Gastroesophageal sphincter (tissue), 4 donors: ENCODE measurements around the gene EXOC4. TPM values are rescaled to one million over a fixed set of nuclear protein-coding genes. Genes with fewer than 3 reads are reported as not detected.

Experiments
- ATAC-seq: fragments of 150-250 bp; one replicate; pipeline ENCODE4 v1.9.1; 2016; ENCODE audit warnings: mild to moderate bottlenecking, moderate library complexity
- H3K27ac ChIP-seq, 4 donors: fragments of 200-600 bp; sonication (generic) in 3 of 4; 1 replicate in 3 of 4; 2 replicates in 1 of 4; pipeline ENCODE4 v1.5.1; 2016 to 2019
- H3K27me3 ChIP-seq: fragments of 200-600 bp; sonication (generic); one replicate; pipeline ENCODE4 v1.5.1; 2019
- H3K36me3 ChIP-seq, 2 donors: fragments of 200-600 bp; sonication (generic); one replicate each; pipeline ENCODE4 v1.5.1; 2019; ENCODE audit warnings: control low read depth in 1 of 2
- H3K4me1 ChIP-seq, 3 donors: fragments of 200-600 bp; sonication (generic); 1 replicate in 2 of 3; 2 replicates in 1 of 3; pipeline ENCODE4 v1.5.1; 2016 to 2019; ENCODE audit warnings: control low read depth in 2 of 3
- H3K4me3 ChIP-seq, 2 donors: fragments of 200-600 bp; sonication (generic); one replicate each; pipeline ENCODE4 v1.5.1; 2019; ENCODE audit warnings: mild to moderate bottlenecking in 1 of 2, moderate library complexity in 1 of 2
- H3K9me3 ChIP-seq, 3 donors: fragments of 200-600 bp; sonication (generic); one replicate each; pipeline ENCODE4 v1.5.1; 2017 to 2019; ENCODE audit warnings: control low read depth in 2 of 3
- EP300 ChIP-seq: sonication (generic); formaldehyde crosslinking; IDR thresholded peaks from one replicate; pipeline ENCODE4 v1.6.1; 2017; ENCODE audit warnings: antibody characterized with exemption, mild to moderate bottlenecking
- POLR2A ChIP-seq, 2 donors: fragments of 450-650 bp; IDR thresholded peaks; one replicate each; pipeline ENCODE4 v1.6.1; 2017; ENCODE audit warnings: antibody characterized with exemption in 2 of 2, mild to moderate bottlenecking in 2 of 2, moderate library complexity in 1 of 2
- POLR2AphosphoS5 ChIP-seq: sonication (generic); formaldehyde crosslinking; IDR thresholded peaks from one replicate; pipeline ENCODE4 v1.6.1; 2017; ENCODE audit warnings: antibody characterized with exemption
- WGBS, 2 donors: methylation state at CpG; one replicate each; pipeline ENCODE4 v1.1.5; 2018; ENCODE audit warnings: low coverage in 1 of 2; 5-methylcytosine and 5-hydroxymethylcytosine counted together
- total RNA-seq, 4 donors: library from RNA; depleted of rRNA; stranded (reverse); fragments of >200 nt; gene quantifications; one replicate each; pipeline ENCODE4 v1.1.0, GENCODE V29; 2016
- TF ChIP-seq, protein P1 (sequence below), 4 experiments: fragments of 200-600 bp in 2 of 4; fragments of 450-650 bp in 2 of 4; sonication (generic) in 1 of 4; IDR thresholded peaks; one replicate each; pipeline ENCODE4 v1.5.1; 2017 to 2019; ENCODE audit warnings: antibody characterized with exemption in 4 of 4, mild to moderate bottlenecking in 2 of 4, moderate library complexity in 2 of 4

Gene EXOC4
- total RNA-seq, 4 donors from 2014 or later: 46.3 to 85.8 (median 51.9) TPM

DNA sequence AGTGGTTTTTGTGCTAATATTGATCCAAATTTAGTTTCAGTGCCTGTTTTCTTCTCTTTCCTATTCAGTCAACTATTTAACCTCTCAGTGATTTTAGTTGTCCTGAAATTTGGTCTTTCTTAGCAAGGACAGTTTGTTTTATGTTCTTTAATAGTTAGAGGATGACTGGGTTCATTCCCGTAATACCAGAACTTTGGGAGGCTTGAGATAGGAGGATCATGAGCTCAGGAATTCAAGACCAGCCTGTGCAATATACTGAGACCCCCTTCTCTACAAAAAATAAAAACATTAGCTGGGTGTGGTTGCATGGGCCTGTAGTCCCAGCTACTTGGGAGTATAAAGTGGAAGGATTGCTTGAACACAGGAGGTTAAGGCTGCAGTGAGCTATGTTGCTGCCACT, 148.3 kb downstream of the EXOC4 start:
- TF ChIP-seq EP300: no peak
- TF ChIP-seq, protein P1, sequence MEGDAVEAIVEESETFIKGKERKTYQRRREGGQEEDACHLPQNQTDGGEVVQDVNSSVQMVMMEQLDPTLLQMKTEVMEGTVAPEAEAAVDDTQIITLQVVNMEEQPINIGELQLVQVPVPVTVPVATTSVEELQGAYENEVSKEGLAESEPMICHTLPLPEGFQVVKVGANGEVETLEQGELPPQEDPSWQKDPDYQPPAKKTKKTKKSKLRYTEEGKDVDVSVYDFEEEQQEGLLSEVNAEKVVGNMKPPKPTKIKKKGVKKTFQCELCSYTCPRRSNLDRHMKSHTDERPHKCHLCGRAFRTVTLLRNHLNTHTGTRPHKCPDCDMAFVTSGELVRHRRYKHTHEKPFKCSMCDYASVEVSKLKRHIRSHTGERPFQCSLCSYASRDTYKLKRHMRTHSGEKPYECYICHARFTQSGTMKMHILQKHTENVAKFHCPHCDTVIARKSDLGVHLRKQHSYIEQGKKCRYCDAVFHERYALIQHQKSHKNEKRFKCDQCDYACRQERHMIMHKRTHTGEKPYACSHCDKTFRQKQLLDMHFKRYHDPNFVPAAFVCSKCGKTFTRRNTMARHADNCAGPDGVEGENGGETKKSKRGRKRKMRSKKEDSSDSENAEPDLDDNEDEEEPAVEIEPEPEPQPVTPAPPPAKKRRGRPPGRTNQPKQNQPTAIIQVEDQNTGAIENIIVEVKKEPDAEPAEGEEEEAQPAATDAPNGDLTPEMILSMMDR (IDR thresholded peaks at IDR 0.05): no peak
- TF ChIP-seq POLR2AphosphoS5: no peak
- TF ChIP-seq POLR2A (IDR thresholded peaks at IDR 0.05): no peak
- Histone ChIP-seq H3K4me3 (no peak overlapping the region), H3K27me3 (no peaks in the 10 kb centered on the region), H3K36me3 (no peaks in the 10 kb centered on the region), H3K9me3 (no peaks in the 10 kb centered on the region), H3K27ac (no peak overlapping the region), H3K4me1 (peaks cover 0 to 12% (median 0%) of the 10 kb centered on the region in 3 donors)
- 78 to 80% methylated on average over 1 of the region's 1 CpG for WGBS, 2 donors
- ATAC-seq: no peak

DNA sequence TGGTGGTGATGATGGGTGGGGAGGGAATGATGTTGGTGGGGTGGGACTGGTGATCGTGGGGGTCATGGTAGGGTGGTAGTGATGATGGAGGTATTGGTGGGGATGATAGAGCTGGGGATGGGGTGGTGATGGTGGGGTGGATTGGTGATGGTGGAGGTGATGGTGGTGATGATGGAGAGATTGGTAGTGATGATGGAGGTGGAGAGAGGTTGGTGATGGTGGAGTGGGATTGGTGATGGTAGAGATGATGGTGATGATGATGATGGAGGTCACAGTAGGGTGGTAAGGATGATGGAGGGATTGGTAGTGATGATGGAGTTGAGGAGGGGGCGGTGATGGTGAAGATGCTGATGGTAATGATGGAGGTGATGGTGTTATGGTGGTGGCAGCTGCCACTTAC, 155.3 kb downstream of the EXOC4 start:
- ATAC-seq: no peak
- WGBS, 2 donors: 88 to 100% methylated on average over 1 of the region's 2 CpGs
- Histone ChIP-seq H3K27me3 (no peaks in the 10 kb centered on the region), H3K4me1 (peaks cover 0 to 6% (median 0%) of the 10 kb centered on the region in 3 donors), H3K27ac (no peak overlapping the region), H3K9me3 (no peaks in the 10 kb centered on the region), H3K36me3 (no peaks in the 10 kb centered on the region), H3K4me3 (no peak overlapping the region)
- TF ChIP-seq POLR2A (IDR thresholded peaks at IDR 0.05) (no peak), POLR2AphosphoS5 (no peak), EP300 (no peak)
- TF ChIP-seq, protein P1 (IDR thresholded peaks at IDR 0.05): no peak

DNA sequence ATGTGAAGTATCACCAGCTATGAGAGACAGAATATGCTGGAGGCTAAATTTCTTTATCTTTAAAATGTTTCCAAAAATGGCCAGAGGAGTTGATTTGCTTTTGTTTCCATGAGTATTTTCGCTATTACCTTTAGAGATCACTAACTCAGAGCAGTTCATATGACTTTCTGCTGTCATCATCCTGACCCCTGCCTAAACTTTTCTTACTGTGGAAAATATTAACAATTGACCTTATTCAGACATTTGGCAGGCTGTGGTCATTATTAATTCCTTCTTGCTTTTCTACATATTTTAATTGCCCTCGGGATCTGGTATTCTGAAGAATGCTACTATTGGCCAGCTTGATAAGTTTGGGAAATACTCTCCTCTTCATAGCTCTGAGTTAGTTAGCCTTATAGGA, 156.5 kb downstream of the EXOC4 start:
- ATAC-seq: no peak
- Histone ChIP-seq H3K27ac (no peak overlapping the region), H3K4me1 (peaks cover 0 to 6% (median 0%) of the 10 kb centered on the region in 3 donors), H3K4me3 (no peak overlapping the region), H3K27me3 (no peaks in the 10 kb centered on the region), H3K36me3 (no peaks in the 10 kb centered on the region), H3K9me3 (no peaks in the 10 kb centered on the region)
- WGBS, 2 donors: 31 to 53% methylated on average over 2 of the region's 2 CpGs
- TF ChIP-seq, protein P1 (IDR thresholded peaks at IDR 0.05): no peak

DNA sequence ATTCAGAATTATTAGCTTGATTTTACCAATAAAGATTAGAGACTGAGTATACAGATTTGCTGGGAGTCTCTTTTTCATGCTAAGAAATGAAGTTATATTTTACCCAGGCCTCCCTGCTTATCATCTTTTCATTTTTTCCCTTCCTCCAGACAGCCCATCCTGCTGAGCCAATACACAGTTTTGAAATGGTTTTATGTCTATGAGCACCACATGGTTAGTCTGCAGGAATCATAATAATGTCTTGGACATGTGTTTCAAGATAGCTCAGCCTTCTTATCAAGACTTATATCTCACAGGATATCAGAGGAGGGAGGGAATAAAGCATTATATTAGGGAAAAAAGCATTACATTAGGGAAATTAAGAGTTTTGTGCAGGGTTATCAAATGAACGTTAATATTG, 157.1 kb downstream of the EXOC4 start:
- Histone ChIP-seq H3K4me3 (no peak overlapping the region), H3K27me3 (no peaks in the 10 kb centered on the region), H3K9me3 (no peaks in the 10 kb centered on the region), H3K27ac (no peak overlapping the region), H3K36me3 (no peaks in the 10 kb centered on the region), H3K4me1 (peaks cover 0 to 6% (median 0%) of the 10 kb centered on the region in 3 donors)
- TF ChIP-seq POLR2A (IDR thresholded peaks at IDR 0.05) (no peak), EP300 (no peak), POLR2AphosphoS5 (no peak)
- TF ChIP-seq, protein P1 (IDR thresholded peaks at IDR 0.05): no peak
- 71 to 75% methylated on average over 1 of the region's 1 CpG for WGBS, 2 donors
- no peak for ATAC-seq

DNA sequence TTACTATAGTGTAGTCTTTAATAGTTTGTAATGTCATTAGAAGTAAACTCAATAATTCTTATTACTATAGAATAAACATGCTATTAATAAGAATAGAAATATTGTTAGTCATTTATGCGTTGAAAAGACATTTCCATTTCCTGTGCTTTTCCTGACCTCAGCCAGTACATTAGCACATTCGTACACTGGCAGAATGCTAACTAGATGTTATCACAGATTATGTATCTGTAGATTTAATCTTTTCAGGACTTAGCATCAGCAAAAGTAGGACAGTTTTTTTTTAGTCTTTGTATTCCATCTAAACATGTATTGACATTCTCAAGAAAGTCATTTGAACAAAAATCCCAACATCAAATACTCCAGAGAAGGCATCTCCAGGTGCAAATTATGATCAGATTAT, 158.5 kb downstream of the EXOC4 start:
- Histone ChIP-seq H3K36me3 (no peaks in the 10 kb centered on the region), H3K4me1 (peaks cover 0 to 6% (median 0%) of the 10 kb centered on the region in 3 donors), H3K27me3 (no peaks in the 10 kb centered on the region), H3K27ac (no peak overlapping the region), H3K4me3 (no peak overlapping the region), H3K9me3 (no peaks in the 10 kb centered on the region)
- ATAC-seq: no peak
- TF ChIP-seq EP300: no peak
- 55 to 70% methylated on average over 2 of the region's 2 CpGs for WGBS, 2 donors
